ENCODE data around the gene PRPH2. TPM values are rescaled to one million over a fixed set of nuclear protein-coding genes. Genes with fewer than 3 reads are reported as not detected.
"Not testable (repeated sequence)": the region's sequence is repeated elsewhere in the genome, so short reads cannot be mapped to it uniquely, and the experiment has no call there.

The PRPH2 gene
- polyA plus RNA-seq, 1 experiment: 1.7 TPM

- no peak for DNase-seq (ENCODE audit: low read depth)
- Histone ChIP-seq H3K27me3 (ENCODE audit: control insufficient read depth, insufficient read depth, low read length) (no peaks in the 10 kb centered on the region), H3K36me3 (ENCODE audit: control insufficient read depth, insufficient read depth, low read length) (no peaks in the 10 kb centered on the region), H3K4me3 (ENCODE audit: low read depth, low read length) (no peak overlapping the region)
- ChIA-PET CTCF (interaction anchor here (0.9 kb wide), 1 partner anchor 15 kb away, joined by 4 read pairs; no protein-coding TSS in a partner anchor), POLR2A (interaction anchor here (0.6 to 0.9 kb wide), 3 partner anchors 58 to 855 kb away, joined by 3 to 13 read pairs (median 4); no protein-coding TSS in a partner anchor)
- no peak for TF ChIP-seq CTCF (IDR thresholded peaks at IDR 0.05; ENCODE audit: insufficient read depth, low read depth, low read length)
Observed at GRCh38 chr6:42742116-42742894, 19.9 kb upstream of the PRPH2 start.

- POLR2A ChIA-PET: no interaction called here
- no peaks in the 10 kb centered on the region for H3K27me3 ChIP-seq (ENCODE audit: control insufficient read depth, insufficient read depth, low read length)
- TF ChIP-seq CTCF (IDR thresholded peaks at IDR 0.05; ENCODE audit: insufficient read depth, low read depth, low read length): no peak
- H3K4me3 ChIP-seq (ENCODE audit: low read depth, low read length): no peak overlapping the region
- H3K36me3 ChIP-seq (ENCODE audit: control insufficient read depth, insufficient read depth, low read length): no peaks in the 10 kb centered on the region
- CTCF ChIA-PET: interaction anchor here (0.7 to 1.2 kb wide), 2 partner anchors 15 to 163 kb away, joined by 3 read pairs; no protein-coding TSS in a partner anchor
- DNase-seq (ENCODE audit: low read depth): no peak
Observed at GRCh38 chr6:42740725-42741124, 18.3 kb upstream of the PRPH2 start.

- Histone ChIP-seq H3K4me3 (ENCODE audit: low read depth, low read length) (no peak overlapping the region), H3K27me3 (ENCODE audit: control insufficient read depth, insufficient read depth, low read length) (no peaks in the 10 kb centered on the region), H3K36me3 (ENCODE audit: control insufficient read depth, insufficient read depth, low read length) (no peaks in the 10 kb centered on the region)
- CTCF ChIA-PET: no interaction called here
- DNase-seq (ENCODE audit: low read depth): no peak
- no peak for TF ChIP-seq CTCF (IDR thresholded peaks at IDR 0.05; ENCODE audit: insufficient read depth, low read depth, low read length)
- POLR2A ChIA-PET: no interaction called here
Observed at GRCh38 chr6:42735976-42736375, 13.6 kb upstream of the PRPH2 start.

- POLR2A ChIA-PET; H3K4me3 ChIP-seq (ENCODE audit: low read depth, low read length); H3K27me3 ChIP-seq (ENCODE audit: control insufficient read depth, insufficient read depth, low read length); H3K36me3 ChIP-seq (ENCODE audit: control insufficient read depth, insufficient read depth, low read length); DNase-seq (ENCODE audit: low read depth): not testable (repeated sequence)
- CTCF ChIA-PET: interaction anchor here (0.6 to 0.7 kb wide), 2 partner anchors 150 to 722 kb away, joined by 3 read pairs; no protein-coding TSS in a partner anchor
Observed at GRCh38 chr6:42733867-42734481, 11.6 kb upstream of the PRPH2 start.

- no peak for DNase-seq (ENCODE audit: low read depth)
- Histone ChIP-seq H3K4me3 (ENCODE audit: low read depth, low read length) (no peak overlapping the region), H3K27me3 (ENCODE audit: control insufficient read depth, insufficient read depth, low read length) (no peaks in the 10 kb centered on the region), H3K36me3 (ENCODE audit: control insufficient read depth, insufficient read depth, low read length) (no peaks in the 10 kb centered on the region)
- CTCF ChIA-PET: interaction anchor here (0.7 to 1.1 kb wide), 3 partner anchors 15 to 680 kb away, joined by 3 to 4 read pairs (median 3); partner anchors contain the start of gene TAF8
- TF ChIP-seq CTCF (IDR thresholded peaks at IDR 0.05; ENCODE audit: insufficient read depth, low read depth, low read length): no peak
- POLR2A ChIA-PET: interaction anchor here (0.5 kb wide), 1 partner anchor 53 kb away, joined by 3 read pairs; no protein-coding TSS in a partner anchor
Observed at GRCh38 chr6:42729731-42730130, 7.3 kb upstream of the PRPH2 start.

Data from BJ (cell line).